ENCODE results near the gene MRPL14. TPM values are rescaled to one million over a fixed set of nuclear protein-coding genes. Genes with fewer than 3 reads are reported as not detected.
A peak's percentile ranks its signal among the peaks of the same experiment; 100 is the strongest.

MRPL14 gene
- total RNA-seq, 2 donors from 2014 or later: 72.0 to 77.7 TPM

- no peak for DNase-seq
- H3K9ac ChIP-seq (ENCODE audit: low read depth in 2 of 2, low read length in 2 of 2): no peak overlapping the region
- H3K27ac ChIP-seq: no peak overlapping the region
- H3K4me3 ChIP-seq: no peak overlapping the region
- no peaks in the 10 kb centered on the region for H3K9me3 ChIP-seq
- peaks cover 4% of the 10 kb centered on the region for H3K4me1 ChIP-seq
- peaks cover 7% of the 10 kb centered on the region for H3K36me3 ChIP-seq
- TF ChIP-seq CTCF (IDR thresholded peaks at IDR 0.05): no peak
- intact Hi-C loops (cut with DNase I): no loop called here
- H3K27me3 ChIP-seq: no peaks in the 10 kb centered on the region
Observed at GRCh38 chr6:44109212-44109611, 18.0 kb downstream of the MRPL14 start.

GRCh38 chr6:44108471-44108870 lies 18.8 kb downstream of the MRPL14 start:
- H3K27ac ChIP-seq: no peak overlapping the region
- H3K4me3 ChIP-seq: no peak overlapping the region
- no peaks in the 10 kb centered on the region for H3K27me3 ChIP-seq
- H3K4me1 ChIP-seq: peaks cover 4% of the 10 kb centered on the region
- no peak for DNase-seq
- no peak overlapping the region for H3K9ac ChIP-seq (ENCODE audit: low read depth in 2 of 2, low read length in 2 of 2)
- intact Hi-C loops (cut with DNase I): no loop called here
- H3K36me3 ChIP-seq: no peaks in the 10 kb centered on the region
- no peaks in the 10 kb centered on the region for H3K9me3 ChIP-seq
- TF ChIP-seq CTCF (IDR thresholded peaks at IDR 0.05): no peak

GRCh38 chr6:44107017-44107416 lies 20.2 kb downstream of the MRPL14 start:
- intact Hi-C loops (cut with DNase I): no loop called here
- H3K36me3 ChIP-seq: no peaks in the 10 kb centered on the region
- no peak for TF ChIP-seq CTCF (IDR thresholded peaks at IDR 0.05)
- no peak overlapping the region for H3K9ac ChIP-seq (ENCODE audit: low read depth in 2 of 2, low read length in 2 of 2)
- H3K4me1 ChIP-seq: peaks cover 4% of the 10 kb centered on the region
- no peak overlapping the region for H3K4me3 ChIP-seq
- no peaks in the 10 kb centered on the region for H3K27me3 ChIP-seq
- no peak for DNase-seq
- no peaks in the 10 kb centered on the region for H3K9me3 ChIP-seq
- no peak overlapping the region for H3K27ac ChIP-seq

- TF ChIP-seq CTCF (IDR thresholded peaks at IDR 0.05): no peak
- Histone ChIP-seq H3K4me1 (peaks cover 4% of the 10 kb centered on the region), H3K27ac (no peak overlapping the region), H3K9me3 (no peaks in the 10 kb centered on the region), H3K9ac (ENCODE audit: low read depth in 2 of 2, low read length in 2 of 2) (peak overlapping the region in 1 of 2 donors; percentile 10), H3K36me3 (no peaks in the 10 kb centered on the region), H3K27me3 (no peaks in the 10 kb centered on the region), H3K4me3 (no peak overlapping the region)
- DNase-seq: no peak
- intact Hi-C loops (cut with DNase I): no loop called here
Observed at GRCh38 chr6:44105993-44106740, 21.1 kb downstream of the MRPL14 start.

GRCh38 chr6:44105146-44105545 lies 22.1 kb downstream of the MRPL14 start:
- TF ChIP-seq CTCF (IDR thresholded peaks at IDR 0.05): no peak

More at GRCh38 chr6:44105146-44105545, 22.1 kb downstream of the MRPL14 start:
- H3K36me3 ChIP-seq: no peaks in the 10 kb centered on the region
- no peak overlapping the region for H3K9ac ChIP-seq (ENCODE audit: low read depth in 2 of 2, low read length in 2 of 2)
- intact Hi-C loops (cut with DNase I): no loop called here
- DNase-seq: no peak
- no peak overlapping the region for H3K27ac ChIP-seq
- no peak overlapping the region for H3K4me3 ChIP-seq
- H3K27me3 ChIP-seq: no peaks in the 10 kb centered on the region
- H3K9me3 ChIP-seq: no peaks in the 10 kb centered on the region
- H3K4me1 ChIP-seq: peaks cover 4% of the 10 kb centered on the region
